H9 (cell line): Measurements from ENCODE around the gene LRRC14B. TPM values are rescaled to one million over a fixed set of nuclear protein-coding genes. Genes with fewer than 3 reads are reported as not detected.

Experiments
- DNase-seq: peaks from one replicate; pipeline ENCODE4 v3.0.0-alpha.2; 2017
- H2AFZ ChIP-seq: one replicate; pipeline ENCODE4 v1.6.1; 2013; ENCODE audit warnings: mild to moderate bottlenecking, low read length, control low read depth, moderate library complexity
- H2AK5ac ChIP-seq: 2 replicates; pipeline ENCODE4 v1.6.1; 2013; ENCODE audit warnings: low read length, control low read depth, mixed read lengths; ENCODE audit not compliant: insufficient read length
- H2BK120ac ChIP-seq: one replicate; pipeline ENCODE4 v1.6.1; 2013; ENCODE audit warnings: low read depth, mild to moderate bottlenecking, low read length, control low read depth, inconsistent platforms; ENCODE audit not compliant: poor library complexity, severe bottlenecking
- H2BK12ac ChIP-seq: 2 replicates; pipeline ENCODE4 v1.6.1; 2013; ENCODE audit warnings: low read length, control low read depth, mixed read lengths, low read depth; ENCODE audit not compliant: insufficient read length
- H2BK15ac ChIP-seq: 2 replicates; pipeline ENCODE4 v1.6.1; 2013; ENCODE audit warnings: low read depth, low read length, control low read depth
- H2BK20ac ChIP-seq: one replicate; pipeline ENCODE4 v1.6.1; 2013; ENCODE audit warnings: low read depth, mild to moderate bottlenecking, low read length, control low read depth, inconsistent platforms; ENCODE audit not compliant: poor library complexity, severe bottlenecking
- H2BK5ac ChIP-seq: 2 replicates; pipeline ENCODE4 v1.6.1; 2013; ENCODE audit warnings: low read length, control low read depth, mixed read lengths; ENCODE audit not compliant: insufficient read length
- H3K14ac ChIP-seq: 2 replicates; pipeline ENCODE4 v1.6.1; 2013; ENCODE audit warnings: low read length, control low read depth; ENCODE audit not compliant: insufficient read depth
- H3K18ac ChIP-seq: 2 replicates; pipeline ENCODE4 v1.6.1; 2013; ENCODE audit warnings: low read depth, mild to moderate bottlenecking, mixed read lengths, low read length, control low read depth; ENCODE audit not compliant: insufficient read length
- H3K23ac ChIP-seq: 2 replicates; pipeline ENCODE4 v1.6.1; 2013; ENCODE audit warnings: low read length, control low read depth, mixed read lengths, low read depth; ENCODE audit not compliant: insufficient read length
- H3K23me2 ChIP-seq: 2 replicates; pipeline ENCODE4 v1.6.1; 2013; ENCODE audit warnings: low read depth, mild to moderate bottlenecking, mixed read lengths, low read length, control low read depth; ENCODE audit not compliant: insufficient read length, poor library complexity, severe bottlenecking
- H3K27ac ChIP-seq: 2 replicates; pipeline ENCODE4 v1.5.1; 2013; ENCODE audit warnings: low read length, control low read depth, mixed read lengths, low read depth; ENCODE audit not compliant: insufficient read length
- H3K27me3 ChIP-seq: 2 replicates; pipeline ENCODE4 v1.6.1; 2013; ENCODE audit warnings: low read length, control low read depth, inconsistent platforms; ENCODE audit not compliant: insufficient read depth
- H3K4ac ChIP-seq: 2 replicates; pipeline ENCODE4 v1.6.1; 2013; ENCODE audit warnings: low read depth, mild to moderate bottlenecking, control low read depth, inconsistent platforms, low read length, moderate library complexity
- H3K4me1 ChIP-seq: 2 replicates; pipeline ENCODE4 v1.6.1; 2013; ENCODE audit warnings: low read length, control low read depth, inconsistent platforms; ENCODE audit not compliant: insufficient read depth
- H3K4me2 ChIP-seq: 2 replicates; pipeline ENCODE4 v1.6.1; 2013; ENCODE audit warnings: low read length, control low read depth, mixed read lengths; ENCODE audit not compliant: insufficient read length, insufficient read depth
- H3K56ac ChIP-seq: 2 replicates; pipeline ENCODE4 v1.6.1; 2013; ENCODE audit warnings: low read depth, mild to moderate bottlenecking, mixed read lengths, low read length, control low read depth; ENCODE audit not compliant: insufficient read length
- H3K79me1 ChIP-seq: 2 replicates; pipeline ENCODE4 v1.6.1; 2013; ENCODE audit warnings: low read depth, mild to moderate bottlenecking, moderate library complexity, low read length, control low read depth, inconsistent platforms; ENCODE audit not compliant: insufficient read depth, poor library complexity, severe bottlenecking
- H3K79me2 ChIP-seq: 2 replicates; pipeline ENCODE4 v1.6.1; 2013; ENCODE audit warnings: low read length, control low read depth, inconsistent platforms; ENCODE audit not compliant: insufficient read depth
- H3K9ac ChIP-seq: 2 replicates; pipeline ENCODE4 v1.6.1; 2013; ENCODE audit warnings: low read length, control low read depth, mixed read lengths; ENCODE audit not compliant: insufficient read length; ENCODE audit errors: extremely low read depth
- H3K9me3 ChIP-seq: one replicate; pipeline ENCODE4 v1.6.1; 2013; ENCODE audit warnings: low read depth, low read length, inconsistent platforms; ENCODE audit not compliant: control insufficient read depth
- H3T11ph ChIP-seq: one replicate; pipeline ENCODE4 v1.6.1; 2013; ENCODE audit warnings: mild to moderate bottlenecking, low read length, control low read depth, inconsistent platforms
- H4K20me1 ChIP-seq: one replicate; pipeline ENCODE4 v1.6.1; 2013; ENCODE audit not compliant: control insufficient read depth, insufficient read length, insufficient read depth
- H4K5ac ChIP-seq: 2 replicates; pipeline ENCODE4 v1.6.1; 2013; ENCODE audit warnings: low read depth, mild to moderate bottlenecking, mixed read lengths, low read length, control low read depth; ENCODE audit not compliant: insufficient read length
- H4K8ac ChIP-seq: replicated peaks from 2 replicates; pipeline ENCODE4 v1.6.1; 2013; ENCODE audit warnings: low read length, control low read depth, mixed read lengths, low read depth; ENCODE audit not compliant: insufficient read length
- H4K91ac ChIP-seq: 2 replicates; pipeline ENCODE4 v1.6.1; 2013; ENCODE audit warnings: low read depth, mild to moderate bottlenecking, moderate library complexity, mixed read lengths, low read length, control low read depth; ENCODE audit not compliant: insufficient read length
- H3K27ac Mint-ChIP-seq, 3 experiments: 2 replicates in 2 of 3; 3 replicates in 1 of 3; pipeline ENCODE4 v1.8.0; 2020 to 2021; ENCODE audit warnings: mixed read lengths in 3 of 3, mild to moderate bottlenecking in 1 of 3, moderate library complexity in 1 of 3
- H3K27me3 Mint-ChIP-seq: 2 replicates; pipeline ENCODE4 v1.8.0; 2021; ENCODE audit warnings: low read depth, mild to moderate bottlenecking, moderate library complexity, mixed read lengths
- H3K36me3 Mint-ChIP-seq, 3 experiments: 2 replicates in 2 of 3; 3 replicates in 1 of 3; pipeline ENCODE4 v1.8.0; 2020 to 2021; ENCODE audit warnings: low read depth in 3 of 3, mixed read lengths in 3 of 3; ENCODE audit not compliant: insufficient read depth in 1 of 3
- H3K4me1 Mint-ChIP-seq, 2 experiments: 2 replicates each; pipeline ENCODE4 v1.8.0; 2020; ENCODE audit warnings: mixed read lengths in 2 of 2
- H3K4me3 Mint-ChIP-seq, 2 experiments: 2 replicates in 1 of 2; 3 replicates in 1 of 2; pipeline ENCODE4 v1.8.0; 2020 to 2021; ENCODE audit warnings: mild to moderate bottlenecking in 2 of 2, mixed read lengths in 2 of 2, moderate library complexity in 1 of 2
- H3K9me3 Mint-ChIP-seq, 2 experiments: 2 replicates in 1 of 2; 3 replicates in 1 of 2; pipeline ENCODE4 v1.8.0; 2020; ENCODE audit warnings: mild to moderate bottlenecking in 2 of 2, mixed read lengths in 2 of 2, moderate library complexity in 1 of 2
- CTCF ChIP-seq: fragments of 200-600 bp; sonication (generic); conservative IDR thresholded peaks from 3 replicates; pipeline ENCODE4 v1.8.0; 2021; ENCODE audit warnings: antibody characterized with exemption, mild to moderate bottlenecking
- WGBS: extraction: QIAGEN DNeasy Blood & Tissue Kit; methylation state at CpG from one replicate; pipeline ENCODE4 v1.1.7; 2013; ENCODE audit warnings: missing lambda C conversion rate, low lambda C conversion rate, mixed read lengths; ENCODE audit not compliant: insufficient read length; ENCODE audit errors: extremely low coverage; 5-methylcytosine and 5-hydroxymethylcytosine counted together
- total RNA-seq: library from RNA; stranded (reverse); gene quantifications from 2 replicates; pipeline ENCODE4 v1.2.1, GENCODE V29; 2021

LRRC14B gene
- total RNA-seq, 1 experiment from 2014 or later: not detected

GRCh38 chr5:191949-192690, 825 bp downstream of the LRRC14B start:
- Histone ChIP-seq H3K23me2 (no peaks in the 10 kb centered on the region), H2BK20ac (no peak overlapping the region), H2BK12ac (no peak overlapping the region), H3T11ph (no peak overlapping the region), H3K27ac (no peak overlapping the region), H4K91ac (no peak overlapping the region), H3K79me1 (no peaks in the 10 kb centered on the region), H2AK5ac (no peak overlapping the region), H4K20me1 (no peaks in the 10 kb centered on the region), H3K9me3 (no peaks in the 10 kb centered on the region), H3K27me3 (no peaks in the 10 kb centered on the region), H3K4me2 (no peak overlapping the region), H3K14ac (no peak overlapping the region), H3K4me1 (0 out of 2 replicates have a peak, but pooled peaks cover 3% of the 10 kb centered on the region), H2BK15ac (no peak overlapping the region), H3K79me2 (no peaks in the 10 kb centered on the region), H4K5ac (no peak overlapping the region), H4K8ac (no peak overlapping the region), H3K56ac (no peak overlapping the region), H2BK120ac (no peak overlapping the region), H3K9ac (no peak overlapping the region), H3K18ac (no peak overlapping the region), H2AFZ (no peak overlapping the region), H2BK5ac (no peak overlapping the region), H3K23ac (no peak overlapping the region), H3K4ac (no peak overlapping the region)
- Mint-ChIP-seq H3K4me1 (peaks cover 9 to 13% of the 10 kb centered on the region in 2 experiments), H3K27me3 (peaks cover 9% of the 10 kb centered on the region), H3K36me3 (no peaks in the 10 kb centered on the region), H3K4me3 (no peak overlapping the region), H3K27ac (no peak overlapping the region), H3K9me3 (no peaks in the 10 kb centered on the region)
- WGBS: no CpG with 5 or more reads among the region's 46 CpGs
- no peak for TF ChIP-seq CTCF
- no peak for DNase-seq
